Natural killer cell (primary cell): ENCODE measurements around the gene DIRAS1. TPM values are rescaled to one million over a fixed set of nuclear protein-coding genes. Genes with fewer than 3 reads are reported as not detected.
"Not testable (repeated sequence)": the region's sequence is repeated elsewhere in the genome, so short reads cannot be mapped to it uniquely, and the experiment has no call there.

Experiments
- ATAC-seq, 3 donors: fragments of 150-1000 bp in 2 of 3; fragments of 200-7000 bp in 1 of 3; cut with Tn5 transposase; 1 replicate in 1 of 3; 2 replicates in 2 of 3; pipeline ENCODE4 v1.10.0; 2021; ENCODE audit warnings: mild to moderate bottlenecking in 2 of 3, moderate library complexity in 2 of 3
- DNase-seq, 2 donors: peaks; one replicate each; pipeline versions ENCODE4 v3.0.0 to v3.0.0-alpha.2; 2013 to 2021; ENCODE audit warnings: mixed read lengths in 1 of 2
- H3K27ac ChIP-seq: one replicate; pipeline ENCODE4 v1.5.1; 2013; ENCODE audit warnings: mild to moderate bottlenecking, low read length
- H3K27me3 ChIP-seq: one replicate; pipeline ENCODE4 v1.6.1; 2013; ENCODE audit warnings: low read length; ENCODE audit not compliant: control insufficient read depth, insufficient read depth
- H3K36me3 ChIP-seq: one replicate; pipeline ENCODE4 v1.6.1; 2013; ENCODE audit warnings: low read length; ENCODE audit not compliant: control insufficient read depth, insufficient read depth
- H3K4me1 ChIP-seq: one replicate; pipeline ENCODE4 v1.6.1; 2013; ENCODE audit warnings: low read length; ENCODE audit not compliant: control insufficient read depth, insufficient read depth
- H3K4me3 ChIP-seq: one replicate; pipeline ENCODE4 v1.5.1; 2013; ENCODE audit warnings: low read length
- H3K9me3 ChIP-seq: one replicate; pipeline ENCODE4 v1.6.1; 2013; ENCODE audit warnings: low read length; ENCODE audit not compliant: control insufficient read depth, insufficient read depth
- H3K27ac Mint-ChIP-seq, 2 donors: one replicate each; pipeline ENCODE4 v1.8.0; 2022; ENCODE audit warnings: mild to moderate bottlenecking in 2 of 2, mixed read lengths in 2 of 2, moderate library complexity in 1 of 2
- H3K27me3 Mint-ChIP-seq, 2 donors: one replicate each; pipeline ENCODE4 v1.8.0; 2022; ENCODE audit warnings: low read depth in 2 of 2, mixed read lengths in 2 of 2
- H3K36me3 Mint-ChIP-seq: one replicate; pipeline ENCODE4 v1.8.0; 2022; ENCODE audit warnings: mixed read lengths
- H3K4me1 Mint-ChIP-seq, 2 donors: one replicate each; pipeline ENCODE4 v1.8.0; 2022; ENCODE audit warnings: mixed read lengths in 2 of 2
- H3K4me3 Mint-ChIP-seq: one replicate; pipeline ENCODE4 v1.8.0; 2022; ENCODE audit warnings: mild to moderate bottlenecking, moderate library complexity, mixed read lengths
- H3K9me3 Mint-ChIP-seq, 2 donors: one replicate each; pipeline ENCODE4 v1.8.0; 2022; ENCODE audit warnings: mixed read lengths in 2 of 2
- CTCF ChIP-seq: fragments of 200-600 bp; IDR thresholded peaks from one replicate; pipeline ENCODE4 v1.8.0; 2022; ENCODE audit warnings: antibody characterized with exemption
- WGBS: methylation state at CpG from one replicate; pipeline ENCODE4 v1.1.7; 2013; ENCODE audit warnings: missing lambda C conversion rate; ENCODE audit not compliant: insufficient coverage; 5-methylcytosine and 5-hydroxymethylcytosine counted together
- intact Hi-C: fragments of 100-400 bp; cut with micrococcal nuclease; formaldehyde crosslinking; loops from one replicate; pipeline ENCODE4 v1.14.2; 2022
- total RNA-seq, 4 donors: library from RNA; stranded (reverse); fragments of 120-200 nt in 1 of 4; gene quantifications; one replicate each; pipeline versions ENCODE4 v1.2.3 to v1.2.4, GENCODE V29; 2013 to 2022

The DIRAS1 gene
- total RNA-seq, 3 donors from 2014 or later (not counting 1 experiment from before 2014, with no cell fraction given), result 0.12 to 0.48 (median 0.18) TPM

GRCh38 chr19:2679439-2679838, 41.7 kb downstream of the DIRAS1 start:
- H3K4me3 ChIP-seq, result no peak overlapping the region
- H3K27me3 ChIP-seq, result no peaks in the 10 kb centered on the region
- no peak overlapping the region for H3K27ac Mint-ChIP-seq
- no peak for DNase-seq
- no peaks in the 10 kb centered on the region for H3K9me3 Mint-ChIP-seq
- no peaks in the 10 kb centered on the region for H3K36me3 Mint-ChIP-seq
- no peak overlapping the region for H3K4me3 Mint-ChIP-seq
- H3K4me1 ChIP-seq, result peaks cover 25% of the 10 kb centered on the region
- peak overlapping the region; percentile 88 for H3K27ac ChIP-seq
- H3K27me3 Mint-ChIP-seq, result peaks cover 0 to 3% of the 10 kb centered on the region in 2 donors
- H3K36me3 ChIP-seq, result no peaks in the 10 kb centered on the region
- no peaks in the 10 kb centered on the region for H3K9me3 ChIP-seq
- TF ChIP-seq CTCF, result no peak
- WGBS, result 84% methylated on average over 2 of the region's 2 CpGs
- intact Hi-C loops, result no loop called here
- ATAC-seq, result no peak
- no peaks in the 10 kb centered on the region for H3K4me1 Mint-ChIP-seq

GRCh38 chr19:2678948-2679347, 42.2 kb downstream of the DIRAS1 start:
- H3K27ac Mint-ChIP-seq, result not testable (repeated sequence)
- 96% methylated on average over 4 of the region's 5 CpGs for WGBS
- peaks cover 25% of the 10 kb centered on the region for H3K4me1 ChIP-seq

GRCh38 chr19:2678044-2678671, 43.0 kb downstream of the DIRAS1 start:
- no peaks in the 10 kb centered on the region for H3K4me1 Mint-ChIP-seq
- no peak for DNase-seq
- peaks cover 0 to 3% of the 10 kb centered on the region in 2 donors for H3K27me3 Mint-ChIP-seq
- H3K4me1 ChIP-seq, result peaks cover 25% of the 10 kb centered on the region
- no peaks in the 10 kb centered on the region for H3K36me3 ChIP-seq
- TF ChIP-seq CTCF, result no peak
- H3K27me3 ChIP-seq, result no peaks in the 10 kb centered on the region
- no peak overlapping the region for H3K27ac Mint-ChIP-seq
- H3K27ac ChIP-seq, result peak overlapping the region; percentile 88
- no peak overlapping the region for H3K4me3 Mint-ChIP-seq
- no peak overlapping the region for H3K4me3 ChIP-seq
- H3K9me3 Mint-ChIP-seq, result no peaks in the 10 kb centered on the region
- no peaks in the 10 kb centered on the region for H3K9me3 ChIP-seq
- intact Hi-C loops, result no loop called here
- peak in 1 of 3 donors; percentile 67 for ATAC-seq
- WGBS, result 53% methylated on average over 7 of the region's 8 CpGs
- H3K36me3 Mint-ChIP-seq, result no peaks in the 10 kb centered on the region

More at GRCh38 chr19:2678948-2679347, 42.2 kb downstream of the DIRAS1 start:
- intact Hi-C loops, H3K4me1 Mint-ChIP-seq, DNase-seq, H3K27me3 Mint-ChIP-seq, ATAC-seq, H3K27me3 ChIP-seq, H3K36me3 ChIP-seq, H3K9me3 Mint-ChIP-seq, H3K4me3 Mint-ChIP-seq, H3K9me3 ChIP-seq, H3K36me3 Mint-ChIP-seq, H3K4me3 ChIP-seq: not testable (repeated sequence)
- H3K27ac ChIP-seq, result peak overlapping the region; percentile 88

- H3K27me3 ChIP-seq, result no peaks in the 10 kb centered on the region
- no peaks in the 10 kb centered on the region for H3K36me3 Mint-ChIP-seq
- no peak for ATAC-seq
- H3K4me1 Mint-ChIP-seq, result no peaks in the 10 kb centered on the region
- no peak overlapping the region for H3K4me3 Mint-ChIP-seq
- WGBS, result 91% methylated on average over 12 of the region's 12 CpGs
- H3K36me3 ChIP-seq, result no peaks in the 10 kb centered on the region
- H3K4me3 ChIP-seq, result no peak overlapping the region
- DNase-seq, result no peak
- H3K27me3 Mint-ChIP-seq, result peaks cover 0 to 3% of the 10 kb centered on the region in 2 donors
- no peaks in the 10 kb centered on the region for H3K9me3 ChIP-seq
- H3K27ac ChIP-seq, result no peak overlapping the region
- no peak overlapping the region for H3K27ac Mint-ChIP-seq
- intact Hi-C loops, result no loop called here
- no peaks in the 10 kb centered on the region for H3K9me3 Mint-ChIP-seq
- peaks cover 21% of the 10 kb centered on the region for H3K4me1 ChIP-seq
- TF ChIP-seq CTCF, result no peak
These were observed 44.3 kb downstream of the DIRAS1 start for GRCh38 chr19:2676823-2677222.
